Measurements from ENCODE around the gene CDH22. TPM values are rescaled to one million over a fixed set of nuclear protein-coding genes. Genes with fewer than 3 reads are reported as not detected.

Gene CDH22
- total and polyA plus RNA-seq, 9 of the 15 experiments (the other 6 are each of a cell fraction or from before 2014, with no cell fraction given), result 0.07 to 0.08 TPM; not detected in 7

DNA sequence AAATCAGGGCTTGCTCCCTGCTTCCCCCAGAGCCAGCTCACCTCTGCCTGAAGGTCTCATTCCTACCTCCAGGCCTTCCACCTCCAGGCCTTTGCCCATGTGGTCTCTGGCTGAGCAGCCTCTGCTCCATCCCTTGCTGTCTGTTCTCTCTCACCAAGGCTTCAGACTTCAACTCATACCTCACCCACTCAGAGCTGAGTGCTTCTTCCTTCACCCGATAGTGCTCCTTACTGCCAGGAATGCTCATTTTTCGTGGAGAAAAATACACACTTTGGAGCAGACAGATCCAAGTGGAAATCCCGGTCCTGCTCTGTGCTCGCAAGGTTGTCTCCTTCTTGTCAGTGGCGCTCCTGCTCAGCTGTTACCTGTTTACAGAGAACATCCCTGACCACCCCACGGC is 7.0 kb upstream of the CDH22 start:
- WGBS (ENCODE audit: insufficient coverage, low coverage, missing lambda C conversion rate), result 5% methylated on average over 6 of the region's 6 CpGs
- Histone ChIP-seq H3K27me3 (ENCODE audit: control insufficient read depth in 2 of 2, insufficient read depth in 2 of 2, low read length in 2 of 2) (peaks cover 37 to 84% of the 10 kb centered on the region in 2 experiments), H3K36me3 (ENCODE audit: control insufficient read depth, insufficient read depth, low read length) (no peaks in the 10 kb centered on the region), H3K4me2 (ENCODE audit: insufficient read depth, low read length) (no peak overlapping the region), H3K4me1 (replicated peaks in 1 of 2; ENCODE audit: control insufficient read depth in 2 of 2, insufficient read depth in 2 of 2, low read length in 2 of 2) (peaks cover 0 to 15% of the 10 kb centered on the region in 2 experiments; a peak in 3 of 5 replicates), H4K20me1 (replicated peaks; ENCODE audit: control insufficient read depth, insufficient read depth, low read length) (0 out of 2 replicates have a peak, but pooled peaks cover 9% of the 10 kb centered on the region), H3K79me2 (ENCODE audit: control insufficient read depth, insufficient read depth, low read length) (no peaks in the 10 kb centered on the region), H2AFZ (ENCODE audit: low read depth, low read length) (no peak overlapping the region), H3K4me3 (no peak overlapping the region), H3K27ac (ENCODE audit: extremely low read depth, low read depth, low read length) (no peak overlapping the region), H3K9ac (ENCODE audit: insufficient read depth in 1 of 2, low read depth in 2 of 2, low read length in 2 of 2) (no peak overlapping the region), H3K9me1 (ENCODE audit: control insufficient read depth, insufficient read depth, low read length) (no peaks in the 10 kb centered on the region), H3K9me3 (replicated peaks; ENCODE audit: control insufficient read depth, insufficient read depth, low read depth, low read length) (no peaks in the 10 kb centered on the region)
- FAIRE-seq (no peak), ATAC-seq (no peak), DNase-seq (ENCODE audit: extremely low read depth in 1 of 4, low spot score in 3 of 4) (no peak)
- TF ChIP-seq MYNN (IDR thresholded peaks at IDR 0.05) (no peak), MYNN (CRISPR knock-in tag; IDR thresholded peaks at IDR 0.05) (no peak), ZNF217 (CRISPR knock-in tag; IDR thresholded peaks at IDR 0.05) (no peak), GMEB1 (CRISPR knock-in tag; IDR thresholded peaks at IDR 0.05) (no peak), NFATC3 (IDR thresholded peaks at IDR 0.05) (no peak), ZBTB49 (CRISPR knock-in tag; IDR thresholded peaks at IDR 0.05; ENCODE audit: borderline replicate concordance) (no peak), KHSRP (IDR thresholded peaks at IDR 0.05) (no peak), PML (IDR thresholded peaks at IDR 0.05; ENCODE audit: low read length) (no peak), TEAD2 (tag; IDR thresholded peaks at IDR 0.05) (no peak), FOXJ3 (CRISPR knock-in tag; IDR thresholded peaks at IDR 0.05) (no peak), BACH1 (tag; IDR thresholded peaks at IDR 0.05) (no peak), ELF2 (CRISPR knock-in tag; IDR thresholded peaks at IDR 0.05) (no peak)
- TF ChIP-seq, protein P1, sequence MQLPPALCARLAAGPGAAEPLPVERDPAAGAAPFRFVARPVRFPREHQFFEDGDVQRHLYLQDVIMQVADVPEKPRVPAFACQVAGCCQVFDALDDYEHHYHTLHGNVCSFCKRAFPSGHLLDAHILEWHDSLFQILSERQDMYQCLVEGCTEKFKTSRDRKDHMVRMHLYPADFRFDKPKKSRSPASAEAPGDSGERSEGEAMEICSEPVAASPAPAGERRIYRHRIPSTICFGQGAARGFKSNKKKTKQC (CRISPR knock-in tag; IDR thresholded peaks at IDR 0.05), result no peak
- intact Hi-C loops (cut with micrococcal nuclease), result no loop called here
- in situ Hi-C loops (cut with MboI), result loop anchor here (25.0 kb wide), 1 partner anchor 178 kb away; no protein-coding TSS in a partner anchor
- POLR2A ChIA-PET, result interaction anchor here (0.6 to 0.9 kb wide), 3 partner anchors 24 to 143 kb away, joined by 3 read pairs; no protein-coding TSS in a partner anchor
- no TSS peak for BruUV-seq (replicated peaks)
- CTCF ChIA-PET (ENCODE audit: low intra/inter-chr PET ratio), result no interaction called here
